ENCODE results near the gene CAMK1D.
"Not testable (repeated sequence)": the region's sequence is repeated elsewhere in the genome, so short reads cannot be mapped to it uniquely, and the experiment has no call there.

The CAMK1D gene

GRCh38 chr10:12350167-12350872, 973 bp downstream of the CAMK1D start:
- DNase-seq (peak; percentile 57), ATAC-seq (replicated peaks) (peak; percentile 42 to 45)
- H3K4me1 Mint-ChIP-seq = peaks cover 41 to 68% of the 10 kb centered on the region in 2 donors
- H3K9me3 Mint-ChIP-seq = no peaks in the 10 kb centered on the region
- peak overlapping the region; percentile 98 to 99 for H3K4me3 Mint-ChIP-seq
- H3K27me3 Mint-ChIP-seq = no peaks in the 10 kb centered on the region
- H3K36me3 Mint-ChIP-seq = peaks cover 17 to 21% of the 10 kb centered on the region in 2 donors
- H3K27ac Mint-ChIP-seq = peak overlapping the region; percentile 99

- peaks cover 45 to 74% of the 10 kb centered on the region in 2 donors for H3K4me1 Mint-ChIP-seq
- H3K9me3 Mint-ChIP-seq = no peaks in the 10 kb centered on the region
- H3K27me3 Mint-ChIP-seq = no peaks in the 10 kb centered on the region
- DNase-seq (no peak), ATAC-seq (replicated peaks) (no peak)
- H3K4me3 Mint-ChIP-seq = peak overlapping the region; percentile 98 to 99
- H3K27ac Mint-ChIP-seq = peak overlapping the region; percentile 99
- peaks cover 17 to 26% of the 10 kb centered on the region in 2 donors for H3K36me3 Mint-ChIP-seq
Measured at GRCh38 chr10:12350925-12351324, 1.6 kb downstream of the CAMK1D start.

- peak overlapping the region; percentile 99 for H3K27ac Mint-ChIP-seq
- no peaks in the 10 kb centered on the region for H3K27me3 Mint-ChIP-seq
- peak overlapping the region; percentile 98 to 99 for H3K4me3 Mint-ChIP-seq
- H3K9me3 Mint-ChIP-seq = no peaks in the 10 kb centered on the region
- ATAC-seq (replicated peaks) (no peak), DNase-seq (no peak)
- peaks cover 17 to 26% of the 10 kb centered on the region in 2 donors for H3K36me3 Mint-ChIP-seq
- H3K4me1 Mint-ChIP-seq = peaks cover 48 to 79% of the 10 kb centered on the region in 2 donors
Measured at GRCh38 chr10:12351447-12351846, 2.1 kb downstream of the CAMK1D start.

- ATAC-seq (replicated peaks) (no peak), DNase-seq (no peak)
- peaks cover 17 to 26% of the 10 kb centered on the region in 2 donors for H3K36me3 Mint-ChIP-seq
- H3K27me3 Mint-ChIP-seq = no peaks in the 10 kb centered on the region
- H3K27ac Mint-ChIP-seq = peak overlapping the region; percentile 14
- H3K4me3 Mint-ChIP-seq = peak overlapping the region in 1 of 2 donors; percentile 99
- no peaks in the 10 kb centered on the region for H3K9me3 Mint-ChIP-seq
- peaks cover 49 to 80% of the 10 kb centered on the region in 2 donors for H3K4me1 Mint-ChIP-seq
Measured at GRCh38 chr10:12351889-12352288, 2.5 kb downstream of the CAMK1D start.

- H3K4me3 Mint-ChIP-seq = peak overlapping the region in 1 of 2 donors; percentile 9
- no peak for DNase-seq
- H3K27ac Mint-ChIP-seq = peak overlapping the region; percentile 85
Measured at GRCh38 chr10:12353399-12354242, 4.3 kb downstream of the CAMK1D start.

GRCh38 chr10:12354696-12355095, 5.3 kb downstream of the CAMK1D start:
- H3K36me3 Mint-ChIP-seq = peaks cover 19 to 26% of the 10 kb centered on the region in 2 donors
- not testable (repeated sequence) for H3K4me3 Mint-ChIP-seq; DNase-seq; H3K9me3 Mint-ChIP-seq; H3K27me3 Mint-ChIP-seq; ATAC-seq (replicated peaks)
- H3K27ac Mint-ChIP-seq = peak overlapping the region; percentile 66
- H3K4me1 Mint-ChIP-seq = peaks cover 61 to 86% of the 10 kb centered on the region in 2 donors

More at GRCh38 chr10:12353399-12354242, 4.3 kb downstream of the CAMK1D start:
- H3K36me3 Mint-ChIP-seq = peaks cover 19 to 26% of the 10 kb centered on the region in 2 donors
- peaks cover 54 to 76% of the 10 kb centered on the region in 2 donors for H3K4me1 Mint-ChIP-seq
- no peaks in the 10 kb centered on the region for H3K9me3 Mint-ChIP-seq
- ATAC-seq (replicated peaks) = peak; percentile 15 to 38
- H3K27me3 Mint-ChIP-seq = no peaks in the 10 kb centered on the region

GRCh38 chr10:12355384-12355783, 6.0 kb downstream of the CAMK1D start:
- H3K27me3 Mint-ChIP-seq = no peaks in the 10 kb centered on the region
- DNase-seq (no peak), ATAC-seq (replicated peaks) (peak in 1 of 2 donors; percentile 7)
- H3K36me3 Mint-ChIP-seq = peaks cover 16 to 22% of the 10 kb centered on the region in 2 donors
- H3K9me3 Mint-ChIP-seq = no peaks in the 10 kb centered on the region
- H3K4me3 Mint-ChIP-seq = peak overlapping the region; percentile 16 to 46
- H3K27ac Mint-ChIP-seq = peak overlapping the region; percentile 66
- H3K4me1 Mint-ChIP-seq = peaks cover 63 to 89% of the 10 kb centered on the region in 2 donors

- peaks cover 9 to 22% of the 10 kb centered on the region in 2 donors for H3K36me3 Mint-ChIP-seq
- peaks cover 66 to 89% of the 10 kb centered on the region in 2 donors for H3K4me1 Mint-ChIP-seq
- no peaks in the 10 kb centered on the region for H3K9me3 Mint-ChIP-seq
- H3K27ac Mint-ChIP-seq = peak overlapping the region; percentile 48
- no peak overlapping the region for H3K4me3 Mint-ChIP-seq
- DNase-seq (no peak), ATAC-seq (replicated peaks) (no peak)
- no peaks in the 10 kb centered on the region for H3K27me3 Mint-ChIP-seq
Measured at GRCh38 chr10:12357525-12358151, 8.3 kb downstream of the CAMK1D start.

GRCh38 chr10:12358863-12359564, 9.7 kb downstream of the CAMK1D start:
- Mint-ChIP-seq H3K4me3 (no peak overlapping the region), H3K4me1 (peaks cover 53 to 81% of the 10 kb centered on the region in 2 donors), H3K9me3 (no peaks in the 10 kb centered on the region), H3K27ac (peak overlapping the region; percentile 72), H3K36me3 (peaks cover 8 to 18% of the 10 kb centered on the region in 2 donors), H3K27me3 (no peaks in the 10 kb centered on the region)
- ATAC-seq (replicated peaks) (peak in 1 of 2 donors; percentile 33), DNase-seq (no peak)

- H3K27ac Mint-ChIP-seq = peak overlapping the region; percentile 59
- no peaks in the 10 kb centered on the region for H3K27me3 Mint-ChIP-seq
- ATAC-seq (replicated peaks) (no peak), DNase-seq (no peak)
- no peaks in the 10 kb centered on the region for H3K9me3 Mint-ChIP-seq
- H3K4me1 Mint-ChIP-seq = peaks cover 49 to 77% of the 10 kb centered on the region in 2 donors
- H3K4me3 Mint-ChIP-seq = no peak overlapping the region
- peaks cover 5 to 13% of the 10 kb centered on the region in 2 donors for H3K36me3 Mint-ChIP-seq
Measured at GRCh38 chr10:12360461-12360860, 11.1 kb downstream of the CAMK1D start.

GRCh38 chr10:12361115-12361514, 11.8 kb downstream of the CAMK1D start:
- not testable (repeated sequence) for H3K9me3 Mint-ChIP-seq; ATAC-seq (replicated peaks); H3K27me3 Mint-ChIP-seq; H3K4me3 Mint-ChIP-seq; DNase-seq
- Mint-ChIP-seq H3K4me1 (peaks cover 49 to 75% of the 10 kb centered on the region in 2 donors), H3K36me3 (peaks cover 5 to 13% of the 10 kb centered on the region in 2 donors), H3K27ac (peak overlapping the region; percentile 62)

- Mint-ChIP-seq H3K4me1 (peaks cover 37 to 59% of the 10 kb centered on the region in 2 donors), H3K4me3 (no peak overlapping the region), H3K9me3 (no peaks in the 10 kb centered on the region), H3K27ac (no peak overlapping the region), H3K27me3 (no peaks in the 10 kb centered on the region), H3K36me3 (peaks cover 2 to 11% of the 10 kb centered on the region in 2 donors)
- no peak for DNase-seq
- no peak for ATAC-seq (replicated peaks)
Measured at GRCh38 chr10:12364559-12364958, 15.2 kb downstream of the CAMK1D start.

GRCh38 chr10:12367272-12367671, 17.9 kb downstream of the CAMK1D start:
- no peak for ATAC-seq (replicated peaks)
- Mint-ChIP-seq H3K36me3 (peaks cover 0 to 4% of the 10 kb centered on the region in 2 donors), H3K9me3 (no peaks in the 10 kb centered on the region), H3K27me3 (no peaks in the 10 kb centered on the region), H3K4me3 (no peak overlapping the region), H3K4me1 (peaks cover 21 to 37% of the 10 kb centered on the region in 2 donors), H3K27ac (no peak overlapping the region)
- no peak for DNase-seq
